Pericardium fibroblast (primary cell): ENCODE data around the gene GTPBP3. TPM values are rescaled to one million over a fixed set of nuclear protein-coding genes. Genes with fewer than 3 reads are reported as not detected.

Source experiments
- total RNA-seq: library from RNA; depleted of rRNA; stranded (reverse); fragments of >200 nt; gene quantifications from 2 replicates; pipeline ENCODE4 v1.2.3, GENCODE V29; 2015

Gene GTPBP3
- total RNA-seq = 7.9 and 9.8 TPM in 2 replicates

GRCh38 chr19:17336872-17337674 is at the start of gene GTPBP3:
GTPBP3 (plus strand) TSS chr19:17337553; CDS start chr19:17337612, 59 bp downstream.

GRCh38 chr19:17303167-17303939 is 34.0 kb upstream of the GTPBP3 start, which contains the start of gene ABHD8:
ABHD8 (minus strand) TSS chr19:17303425; CDS start chr19:17301616, 1,809 bp downstream.

GRCh38 chr19:17305517-17306284 is 31.7 kb upstream of the GTPBP3 start, which contains the start of gene MRPL34:
MRPL34 (plus strand) TSS chr19:17305872; CDS start chr19:17305893, 21 bp downstream.

GRCh38 chr19:17309198-17309964 is 28.0 kb upstream of the GTPBP3 start, which contains the start of gene DDA1:
DDA1 (plus strand) TSS chr19:17309563; CDS start chr19:17309655, 92 bp downstream.

GRCh38 chr19:17334414-17335409 is 2.6 kb upstream of the GTPBP3 start, which contains the start of gene ANO8:
ANO8 (minus strand) TSS chr19:17334855; CDS start chr19:17334670, 185 bp downstream.

GRCh38 chr19:17376935-17377600 is 39.7 kb downstream of the GTPBP3 start, which contains the start of gene PLVAP:
PLVAP (minus strand) TSS chr19:17377342; CDS start chr19:17377288, 54 bp downstream.

Other genes with a start within 250 kb of the GTPBP3 start
- 22.8 and 24.3 TPM in 2 replicates for gene USE1, start 122.2 kb upstream of the GTPBP3 start, total RNA-seq
- gene OCEL1, start 111.3 kb upstream of the GTPBP3 start, total RNA-seq = 6.8 and 7.1 TPM in 2 replicates
- 87.4 and 95.5 TPM in 2 replicates for gene NR2F6, start 91.6 kb upstream of the GTPBP3 start, total RNA-seq
- gene USHBP1, start 72.8 kb upstream of the GTPBP3 start, total RNA-seq = not detected in 2 replicates
- 50.9 and 80.4 TPM in 2 replicates for gene BABAM1, start 70.1 kb upstream of the GTPBP3 start, total RNA-seq
- gene ANKLE1, start 55.7 kb upstream of the GTPBP3 start, total RNA-seq = 1.3 TPM in 1 of 2 replicates, not detected in the other
- gene ABHD8, start 34.1 kb upstream of the GTPBP3 start, total RNA-seq = 9.1 and 19.4 TPM in 2 replicates
- 47.0 and 77.3 TPM in 2 replicates for gene MRPL34, start 31.7 kb upstream of the GTPBP3 start, total RNA-seq
- 9.8 and 22.3 TPM in 2 replicates for gene DDA1, start 28.0 kb upstream of the GTPBP3 start, total RNA-seq
- gene ANO8, start 2.7 kb upstream of the GTPBP3 start, total RNA-seq = 3.1 and 3.7 TPM in 2 replicates
- gene PLVAP, start 39.8 kb downstream of the GTPBP3 start, total RNA-seq = 0.82 and 0.94 TPM in 2 replicates
- not detected in 2 replicates for gene CCDC194, start 56.6 kb downstream of the GTPBP3 start, total RNA-seq
- 5.5 and 7.0 TPM in 2 replicates for gene BST2, start 68.1 kb downstream of the GTPBP3 start, total RNA-seq
- gene MVB12A, start 82.5 kb downstream of the GTPBP3 start, total RNA-seq = 58.5 and 68.5 TPM in 2 replicates
- 0.85 TPM in 1 of 2 replicates, not detected in the other for gene TMEM221, start 111.1 kb downstream of the GTPBP3 start, total RNA-seq
- not detected in 2 replicates for gene NXNL1, start 123.4 kb downstream of the GTPBP3 start, total RNA-seq
- 28.0 and 29.8 TPM in 2 replicates for gene SLC27A1, start 133.0 kb downstream of the GTPBP3 start, total RNA-seq
- 139 and 154 TPM in 2 replicates for gene PGLS, start 174.1 kb downstream of the GTPBP3 start, total RNA-seq
- gene COLGALT1, start 218.1 kb downstream of the GTPBP3 start, total RNA-seq = 129 and 157 TPM in 2 replicates